GM12892 (cell line): ENCODE data around the gene SLC25A26.

Experiments used
- POLR2A ChIP-seq: IDR thresholded peaks from 2 replicates; pipeline ENCODE4 v1.6.1; 2011; ENCODE audit warnings: low read depth, low read length, control low read depth
- POLR2AphosphoS5 ChIP-seq: IDR thresholded peaks from 2 replicates; pipeline ENCODE4 v1.6.1; 2011; ENCODE audit warnings: low read depth, low read length, control low read depth
- TAF1 ChIP-seq: IDR thresholded peaks from 2 replicates; pipeline ENCODE4 v1.6.1; 2011; ENCODE audit warnings: low read depth, mild to moderate bottlenecking, control low read depth, low read length, borderline replicate concordance

DNA sequence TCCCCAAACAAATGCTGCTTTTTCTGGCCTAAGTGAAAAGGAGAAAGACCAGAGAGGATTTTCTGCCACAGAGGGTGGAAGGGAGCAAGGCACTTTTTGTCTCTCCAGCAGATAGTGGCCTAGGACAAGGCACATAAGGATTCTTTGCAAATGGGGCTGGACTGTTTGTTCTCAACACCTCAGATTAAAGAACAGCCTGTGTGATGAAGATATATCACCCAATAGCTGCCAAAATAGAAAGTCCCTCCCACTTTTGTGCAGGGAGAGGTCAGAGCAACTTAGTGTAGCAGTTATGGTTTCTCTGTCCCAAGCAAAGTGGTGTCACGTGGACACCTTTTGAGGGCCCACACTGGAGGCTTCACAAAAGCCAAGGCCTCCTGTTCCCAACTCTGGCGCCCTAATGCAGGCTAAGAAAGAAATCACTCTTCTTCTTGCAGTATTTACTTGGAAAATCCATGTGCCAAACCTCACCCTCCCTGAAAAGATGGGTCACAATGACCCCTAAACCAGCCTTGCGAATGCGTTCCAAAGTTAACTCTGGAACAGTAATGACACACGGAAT is 195.1 kb downstream of the SLC25A26 start:
- TF ChIP-seq POLR2AphosphoS5 (no peak), POLR2A (no peak), TAF1 (no peak)
